ENCODE results near the gene R3HDML.

GRCh38 chr20:44367746-44368145 is 30.9 kb downstream of the R3HDML start:
- TF ChIP-seq CTCF (IDR thresholded peaks at IDR 0.05; ENCODE audit: borderline replicate concordance, extremely low read depth, low read length, poor library complexity, severe bottlenecking): no peak
- no peak for TF ChIP-seq EZH2 (IDR thresholded peaks at IDR 0.05; ENCODE audit: borderline replicate concordance, low read depth, low read length, severe bottlenecking)

Measured in DND-41 (cell line).